PC-3 (cell line): Measurements from ENCODE around the gene RAB37. TPM values are rescaled to one million over a fixed set of nuclear protein-coding genes. Genes with fewer than 3 reads are reported as not detected.

Experiments
- ATAC-seq: fragments of 200-7000 bp; cut with Tn5 transposase; 2 replicates; pipeline ENCODE4 v1.9.1; 2020; ENCODE audit warnings: mild to moderate bottlenecking, moderate library complexity
- BruUV-seq: library from RNA; stranded (reverse); fragments of 400-500 nt; replicated peaks from 2 replicates; lab custom pipeline; 2021; lab: Mats Ljungman, UMichigan
- CTCF ChIA-PET: fragments of 300-600 bp; sonication (Branson Sonifier 250); formaldehyde crosslinking; loops from one replicate; lab custom pipeline; 2022; ENCODE audit warnings: antibody characterized with exemption; lab: Charles Lee
- POLR2A ChIA-PET: fragments of 300-600 bp; sonication (Branson Sonifier 250); formaldehyde crosslinking; loops from one replicate; lab custom pipeline; 2022; ENCODE audit warnings: antibody characterized with exemption; ENCODE audit not compliant: unreplicated experiment; lab: Charles Lee
- DNase-seq: peaks from one replicate; pipeline ENCODE4 v3.0.0-alpha.2; 2015
- H2AFZ ChIP-seq: fragments of 300-600 bp; sonication (generic); 2 replicates; pipeline ENCODE4 v1.6.0; 2016; ENCODE audit warnings: antibody characterized with exemption, low read length
- H3F3A ChIP-seq: fragments of 300-600 bp; sonication (generic); one replicate; pipeline ENCODE4 v1.6.0; 2017; ENCODE audit warnings: antibody characterized with exemption, low read length, control low read depth, mild to moderate bottlenecking; ENCODE audit not compliant: unreplicated experiment
- H3K27ac ChIP-seq: fragments of 300-600 bp; sonication (generic); 2 replicates; pipeline ENCODE4 v1.5.1; 2016; ENCODE audit warnings: mild to moderate bottlenecking, low read length
- H3K27me3 ChIP-seq: fragments of 300-600 bp; sonication (generic); 2 replicates; pipeline ENCODE4 v1.6.1; 2016; ENCODE audit warnings: low read length, mixed read lengths
- H3K36me3 ChIP-seq: fragments of 300-600 bp; sonication (generic); 2 replicates; pipeline ENCODE4 v1.6.1; 2016; ENCODE audit warnings: low read depth, mixed run types, low read length, mixed read lengths
- H3K4me1 ChIP-seq: fragments of 300-600 bp; sonication (generic); 2 replicates; pipeline ENCODE4 v1.5.1; 2016; ENCODE audit warnings: low read length; ENCODE audit not compliant: insufficient read depth
- H3K4me2 ChIP-seq: fragments of 300-600 bp; sonication (generic); 2 replicates; pipeline ENCODE4 v1.6.0; 2016; ENCODE audit warnings: low read length
- H3K4me3 ChIP-seq: fragments of 300-600 bp; sonication (generic); 2 replicates; pipeline ENCODE4 v1.5.1; 2016; ENCODE audit warnings: mild to moderate bottlenecking, low read length, mixed read lengths
- H3K79me2 ChIP-seq: fragments of 300-600 bp; sonication (generic); 2 replicates; pipeline ENCODE4 v1.6.1; 2017; ENCODE audit warnings: low read length, mixed read lengths
- H3K9ac ChIP-seq: fragments of 300-600 bp; sonication (generic); 2 replicates; pipeline ENCODE4 v1.6.0; 2016; ENCODE audit warnings: mild to moderate bottlenecking, low read length
- H3K9me2 ChIP-seq: fragments of 300-600 bp; sonication (generic); replicated peaks from 2 replicates; pipeline ENCODE4 v1.6.1; 2016; ENCODE audit warnings: mixed run types, low read length, mixed read lengths
- H3K9me3 ChIP-seq: fragments of 300-600 bp; sonication (generic); 2 replicates; pipeline ENCODE4 v1.6.1; 2016; ENCODE audit warnings: low read length, mixed read lengths
- H4K20me1 ChIP-seq: fragments of 300-600 bp; sonication (generic); 2 replicates; pipeline ENCODE4 v1.6.1; 2016; ENCODE audit warnings: low read length, mixed read lengths
- CTCF ChIP-seq: fragments of 300-600 bp; sonication (generic); conservative IDR thresholded peaks from 2 replicates; pipeline ENCODE4 v1.5.1; 2017; ENCODE audit warnings: antibody characterized with exemption, low read depth, mild to moderate bottlenecking, low read length
- EZH2 ChIP-seq: fragments of 300-600 bp; sonication (generic); IDR thresholded peaks from one replicate; pipeline ENCODE4 v1.6.1; 2017; ENCODE audit warnings: antibody characterized with exemption, mild to moderate bottlenecking, low read length; ENCODE audit not compliant: unreplicated experiment
- EZH2phosphoT487 ChIP-seq: fragments of 300-600 bp; sonication (generic); IDR thresholded peaks from 2 replicates; pipeline ENCODE4 v1.6.1; 2018; ENCODE audit warnings: mild to moderate bottlenecking, antibody characterized with exemption, low read length, borderline replicate concordance
- intact Hi-C: fragments of 100-400 bp; cut with micrococcal nuclease; formaldehyde crosslinking; loops from 2 replicates; pipeline ENCODE4 v1.9.0; 2023
- total RNA-seq: library from RNA; depleted of rRNA; stranded (reverse); fragments of >200 nt; gene quantifications from 2 replicates; pipeline ENCODE4 v1.2.3, GENCODE V29; 2014

The RAB37 gene
- total RNA-seq, 1 experiment from 2014 or later, result 0.66 TPM

- no peaks in the 10 kb centered on the region for H3K36me3 ChIP-seq
- DNase-seq (no peak), ATAC-seq (no peak)
- H3K27ac ChIP-seq, result no peak overlapping the region
- no peaks in the 10 kb centered on the region for H3K9me3 ChIP-seq
- CTCF ChIA-PET, result no interaction called here
- no TSS peak for BruUV-seq
- H3K4me3 ChIP-seq, result no peak overlapping the region
- no peaks in the 10 kb centered on the region for H3K9me2 ChIP-seq
- H3K27me3 ChIP-seq, result peaks cover 86% of the 10 kb centered on the region
- H3K4me2 ChIP-seq, result no peak overlapping the region
- no peaks in the 10 kb centered on the region for H3K4me1 ChIP-seq
- H4K20me1 ChIP-seq, result no peaks in the 10 kb centered on the region
- POLR2A ChIA-PET, result no interaction called here
- H2AFZ ChIP-seq, result no peak overlapping the region
- no peak overlapping the region for H3K9ac ChIP-seq
- no peak for TF ChIP-seq EZH2
- TF ChIP-seq EZH2phosphoT487, result no peak
- no peak for TF ChIP-seq CTCF
- intact Hi-C loops, result no loop called here
- no peaks in the 10 kb centered on the region for H3F3A ChIP-seq
- no peaks in the 10 kb centered on the region for H3K79me2 ChIP-seq
Measured at GRCh38 chr17:74690409-74690825, 46.6 kb upstream of the RAB37 start.

DNA sequence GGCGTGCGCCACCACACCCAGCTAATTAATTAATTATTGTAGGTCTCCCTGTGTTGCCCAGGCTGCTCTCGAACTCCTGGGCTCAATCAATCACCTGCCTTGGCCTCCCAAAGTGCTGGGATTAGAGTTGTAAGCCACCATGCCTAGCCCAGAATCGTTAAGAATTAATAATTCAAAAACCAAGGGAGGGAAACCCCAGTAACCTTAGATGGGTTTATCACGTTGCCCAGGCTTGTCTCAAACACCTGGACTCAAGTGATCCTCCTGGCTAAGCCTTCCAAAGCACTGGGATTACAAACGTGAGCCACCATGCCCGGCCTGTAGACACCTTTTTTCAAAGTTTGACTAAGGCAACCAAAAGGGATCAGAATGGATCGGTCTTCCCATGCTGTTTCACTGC lies 45.9 kb upstream of the RAB37 start:
- Histone ChIP-seq H3K9ac (no peak overlapping the region), H4K20me1 (no peaks in the 10 kb centered on the region), H3F3A (no peaks in the 10 kb centered on the region), H3K4me3 (no peak overlapping the region), H3K27me3 (peaks cover 86% of the 10 kb centered on the region), H3K4me2 (no peak overlapping the region), H3K4me1 (no peaks in the 10 kb centered on the region), H2AFZ (no peak overlapping the region), H3K9me3 (no peaks in the 10 kb centered on the region), H3K79me2 (no peaks in the 10 kb centered on the region), H3K27ac (no peak overlapping the region), H3K36me3 (no peaks in the 10 kb centered on the region), H3K9me2 (no peaks in the 10 kb centered on the region)
- ChIA-PET POLR2A (no interaction called here), CTCF (no interaction called here)
- DNase-seq (no peak), ATAC-seq (no peak)
- intact Hi-C loops, result no loop called here
- BruUV-seq, result no TSS peak
- no peak for TF ChIP-seq EZH2phosphoT487
- no peak for TF ChIP-seq CTCF
- TF ChIP-seq EZH2, result no peak

- Histone ChIP-seq H3K4me3 (no peak overlapping the region), H3K9me2 (no peaks in the 10 kb centered on the region), H3K36me3 (no peaks in the 10 kb centered on the region), H3K79me2 (no peaks in the 10 kb centered on the region), H4K20me1 (no peaks in the 10 kb centered on the region), H3F3A (no peaks in the 10 kb centered on the region), H3K27me3 (peaks cover 90% of the 10 kb centered on the region), H2AFZ (no peak overlapping the region), H3K9ac (no peak overlapping the region), H3K4me2 (no peak overlapping the region), H3K27ac (no peak overlapping the region), H3K4me1 (no peaks in the 10 kb centered on the region), H3K9me3 (no peaks in the 10 kb centered on the region)
- CTCF ChIA-PET, result no interaction called here
- BruUV-seq, result no TSS peak
- DNase-seq (no peak), ATAC-seq (no peak)
- POLR2A ChIA-PET, result no interaction called here
- intact Hi-C loops, result no loop called here
- TF ChIP-seq CTCF (no peak), EZH2 (no peak), EZH2phosphoT487 (no peak)
Measured at GRCh38 chr17:74694081-74694480, 43.0 kb upstream of the RAB37 start.
